HG03565 (cell line): Measurements from ENCODE around the gene CDS2.

Experiments used
- ATAC-seq: cut with Tn5 transposase; IDR thresholded peaks from one replicate; pipeline ENCODE4 v1.9.1; 2021; ENCODE audit warnings: mild to moderate bottlenecking, moderate library complexity; ENCODE audit not compliant: unreplicated experiment

The CDS2 gene

DNA sequence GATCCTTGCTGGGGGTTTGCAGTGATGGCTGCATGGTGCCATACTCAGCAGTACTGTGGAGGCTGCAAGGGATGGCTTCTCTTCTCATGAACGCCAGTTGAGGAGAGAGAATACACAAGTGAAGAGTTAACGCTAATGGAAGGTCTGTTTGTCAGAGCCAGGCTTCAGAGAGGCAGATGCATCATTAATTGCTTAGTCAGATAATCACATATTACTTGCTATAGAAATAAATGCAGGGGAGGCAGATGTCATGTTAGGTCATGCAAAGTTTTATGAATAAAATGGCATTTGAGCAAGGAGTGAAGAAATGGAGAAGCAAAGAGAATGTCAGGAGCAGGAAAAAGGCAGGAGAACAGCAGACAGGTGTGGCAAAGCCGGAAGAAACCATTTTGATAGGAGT lies 51.2 kb downstream of the CDS2 start:
- ATAC-seq, result no peak

DNA sequence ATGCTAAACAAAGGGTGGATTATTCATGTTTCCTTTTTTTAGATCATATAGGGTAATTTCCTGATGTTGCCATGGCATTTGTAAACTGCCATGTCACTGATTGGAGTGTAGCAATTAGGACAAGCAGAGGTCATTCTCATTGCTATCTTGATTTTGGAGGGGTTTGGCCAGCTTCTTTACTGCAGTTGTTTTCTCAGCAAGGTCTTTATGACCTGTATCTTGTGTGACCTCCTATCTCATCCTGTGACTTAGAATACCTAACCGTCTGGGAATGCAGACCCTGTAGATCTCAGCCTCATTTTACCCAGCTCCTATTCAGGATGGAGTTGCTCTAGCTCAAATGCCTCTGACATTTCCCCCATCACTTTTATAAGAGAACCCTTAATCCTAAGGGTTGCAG lies 53.6 kb downstream of the CDS2 start:
- ATAC-seq, result no peak

DNA sequence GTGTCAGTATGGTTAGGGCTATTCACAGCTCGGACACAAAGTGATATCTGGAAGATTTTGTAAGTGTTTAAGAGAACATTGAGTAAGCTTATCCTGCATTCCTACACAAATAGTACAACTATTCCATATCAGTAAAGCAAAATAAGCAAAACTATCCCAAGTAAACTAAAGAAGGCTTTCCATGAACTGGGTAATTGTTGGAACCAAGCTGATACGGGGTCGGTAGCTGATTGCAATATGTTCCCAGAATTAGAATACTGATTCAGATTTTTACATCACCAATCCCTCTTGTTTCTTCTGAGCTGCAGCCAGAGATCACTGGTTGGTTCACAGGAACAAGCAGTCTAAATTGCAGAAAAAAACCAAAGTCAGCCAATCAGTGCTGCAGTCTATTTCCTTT lies 54.1 kb downstream of the CDS2 start:
- no peak for ATAC-seq

DNA sequence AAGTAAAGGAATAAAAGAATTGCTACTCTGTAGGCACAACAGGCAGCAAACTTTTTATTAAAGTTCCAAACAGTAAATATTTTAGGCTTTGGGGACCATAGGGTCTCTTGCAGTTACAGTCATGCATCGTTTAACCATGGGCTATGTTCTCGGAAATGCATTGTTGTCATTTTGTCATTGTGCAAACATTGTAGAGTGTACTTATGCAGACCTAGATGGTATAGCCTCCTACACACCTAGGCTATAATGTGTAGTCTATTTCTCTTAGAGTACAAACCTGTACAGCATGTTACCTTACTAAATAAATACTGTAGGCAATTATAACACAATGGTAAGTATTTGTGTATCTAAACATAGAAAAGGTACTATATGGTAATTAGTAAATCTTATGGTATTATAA lies 54.7 kb downstream of the CDS2 start:
- ATAC-seq, result no peak

DNA sequence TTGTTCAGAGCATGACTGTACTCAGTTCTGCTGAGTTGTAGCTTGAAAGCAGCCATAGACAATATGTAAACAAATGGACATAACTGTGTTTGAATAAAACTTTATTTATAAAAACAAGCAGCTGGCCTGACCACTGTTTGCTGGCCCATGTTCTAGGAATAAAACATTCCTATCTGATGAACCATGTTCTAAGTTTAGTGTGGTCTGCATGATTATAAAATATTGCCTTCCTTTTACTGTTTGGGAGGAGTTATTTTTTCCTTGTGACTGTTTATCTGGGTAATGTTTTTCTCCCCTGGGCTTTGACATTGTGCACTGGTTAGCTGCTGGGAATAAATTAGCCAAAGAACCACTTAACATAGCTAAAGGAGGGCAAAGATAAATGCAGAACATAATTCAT lies 55.1 kb downstream of the CDS2 start:
- no peak for ATAC-seq

DNA sequence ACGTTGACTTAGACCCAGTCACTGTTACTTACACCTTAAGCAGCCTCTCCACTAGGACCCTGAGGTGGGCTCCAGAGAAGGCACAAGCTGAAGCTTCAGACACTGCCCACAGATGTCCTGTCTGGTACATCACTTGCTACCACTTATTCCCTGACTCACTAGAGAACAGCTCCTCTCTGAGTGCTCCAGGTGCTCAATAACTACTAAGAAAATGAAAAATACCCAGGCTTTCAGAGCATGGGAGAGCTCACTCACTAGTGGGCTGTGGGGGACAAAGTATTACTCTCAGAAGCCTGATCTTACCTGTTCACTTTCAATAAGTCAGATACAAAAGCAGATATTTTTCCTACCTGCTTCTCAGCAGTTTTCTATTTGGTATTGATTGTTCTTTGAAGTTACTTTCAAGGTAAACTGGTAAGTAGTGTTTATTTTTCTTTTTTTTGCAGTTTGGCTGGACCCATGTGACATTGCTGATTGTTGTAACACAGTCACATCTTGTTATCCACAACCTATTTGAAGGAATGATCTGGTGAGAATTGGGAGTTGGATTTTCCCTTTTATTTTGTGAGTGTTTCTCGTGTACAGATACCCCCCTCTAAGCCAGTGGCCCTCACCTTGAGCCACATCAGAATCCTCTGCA lies 55.9 kb downstream of the CDS2 start:
- no peak for ATAC-seq

DNA sequence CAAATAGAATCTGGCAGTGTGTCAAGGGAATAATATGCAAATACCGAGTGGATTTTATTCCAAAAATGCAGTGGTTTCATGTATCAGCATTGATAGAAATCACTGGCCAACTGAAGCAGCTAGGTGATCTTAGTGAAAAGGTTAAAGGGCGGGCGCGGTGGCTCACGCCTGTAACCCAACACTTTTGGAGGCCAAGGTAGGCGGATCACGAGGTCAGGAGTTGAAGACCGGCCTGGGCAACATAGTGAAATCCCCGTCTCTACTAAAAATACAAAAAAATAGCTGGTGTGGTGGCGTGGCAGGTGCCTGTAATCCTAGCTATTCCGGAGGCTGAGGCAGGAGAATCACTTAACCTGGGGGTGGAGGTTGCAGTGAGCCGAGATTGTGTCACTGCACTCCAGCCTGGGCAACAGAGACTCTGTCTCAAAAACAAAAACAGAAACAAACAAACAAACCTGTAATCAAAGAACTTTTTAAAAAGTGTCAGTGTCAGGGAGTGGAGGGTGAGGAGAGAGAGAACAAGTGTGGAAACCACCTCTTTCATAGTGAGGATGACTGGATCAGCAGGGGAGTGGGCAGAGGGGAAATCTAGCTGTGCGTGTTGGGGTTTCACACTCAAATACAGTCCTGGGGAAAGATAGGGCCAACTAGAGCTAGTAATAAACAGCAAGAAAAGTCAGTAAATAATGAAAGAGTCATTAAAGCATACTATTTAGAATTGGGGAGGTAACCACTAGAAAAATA lies 57.1 kb downstream of the CDS2 start:
- ATAC-seq, result no peak

DNA sequence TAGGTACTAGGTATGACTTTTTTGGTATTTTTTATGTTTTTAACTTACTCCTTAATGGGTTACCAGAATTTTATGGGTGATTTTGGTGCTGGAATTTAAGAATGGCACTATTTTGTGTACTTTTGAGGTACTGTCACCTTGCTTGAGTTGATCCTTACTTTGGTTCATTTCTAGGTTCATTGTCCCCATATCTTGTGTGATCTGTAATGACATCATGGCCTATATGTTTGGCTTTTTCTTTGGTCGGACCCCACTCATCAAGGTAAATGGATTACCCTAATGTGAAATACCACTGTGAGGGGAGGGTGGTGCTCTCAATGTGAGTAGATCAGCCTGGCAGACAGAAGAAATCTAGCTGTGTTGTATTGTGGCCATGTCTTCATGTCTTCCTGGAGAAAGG lies 57.9 kb downstream of the CDS2 start:
- ATAC-seq, result no peak

DNA sequence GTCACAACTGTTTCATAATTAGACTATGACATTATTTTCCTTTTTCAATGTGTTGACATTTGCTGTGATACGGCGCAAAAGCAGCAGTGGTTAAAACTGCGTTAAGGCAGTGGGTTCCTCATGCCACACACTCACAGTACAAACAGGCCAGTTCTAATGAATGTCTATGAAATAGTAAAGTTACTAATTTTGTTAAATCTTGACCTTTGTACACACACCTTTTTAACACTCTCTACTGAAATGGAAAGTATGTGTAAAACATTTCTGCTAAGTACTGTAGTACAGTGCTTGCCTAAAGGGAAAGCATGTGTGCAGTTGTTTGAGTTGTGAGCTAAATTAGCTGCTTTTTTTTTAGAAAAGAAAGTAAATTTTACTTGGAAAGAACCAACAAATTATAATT lies 60.3 kb downstream of the CDS2 start:
- no peak for ATAC-seq

DNA sequence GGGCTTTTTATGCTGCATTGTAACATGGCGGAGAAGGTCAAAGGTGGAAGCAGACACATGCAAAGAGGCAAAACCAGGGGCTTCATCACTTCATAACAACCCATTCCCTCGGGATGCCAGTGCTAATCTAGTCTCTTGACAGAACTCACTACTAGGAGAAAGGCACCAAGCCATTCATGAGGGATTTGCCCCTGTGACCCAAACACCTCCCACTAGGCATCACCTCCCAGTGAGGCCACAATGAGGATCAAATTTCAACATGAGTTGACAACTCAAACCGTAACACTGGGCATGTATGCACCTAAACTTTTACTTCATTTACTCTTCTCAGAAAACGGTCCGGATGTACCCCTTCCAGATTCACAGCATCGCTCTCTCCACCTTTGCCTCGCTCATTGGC lies 61.9 kb downstream of the CDS2 start:
- no peak for ATAC-seq

DNA sequence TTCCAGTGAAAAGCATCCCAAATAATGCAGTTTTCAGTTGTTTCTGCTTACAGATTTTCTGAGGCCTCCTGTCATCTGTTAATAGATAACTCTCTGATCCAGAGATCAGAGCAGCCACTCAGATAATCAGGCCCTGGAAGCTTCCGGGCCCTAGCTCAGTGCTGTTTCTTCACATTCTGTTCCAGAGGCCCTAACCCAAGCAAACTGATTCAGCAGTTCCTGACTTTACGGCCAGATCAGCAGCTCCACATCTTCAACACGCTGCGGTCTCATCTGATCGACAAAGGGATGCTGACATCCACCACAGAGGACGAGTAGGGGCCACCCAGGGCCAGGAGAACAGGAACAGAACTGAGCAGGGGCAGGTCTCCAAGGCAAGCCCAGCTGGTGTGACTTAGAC lies 63.1 kb downstream of the CDS2 start:
- no peak for ATAC-seq

DNA sequence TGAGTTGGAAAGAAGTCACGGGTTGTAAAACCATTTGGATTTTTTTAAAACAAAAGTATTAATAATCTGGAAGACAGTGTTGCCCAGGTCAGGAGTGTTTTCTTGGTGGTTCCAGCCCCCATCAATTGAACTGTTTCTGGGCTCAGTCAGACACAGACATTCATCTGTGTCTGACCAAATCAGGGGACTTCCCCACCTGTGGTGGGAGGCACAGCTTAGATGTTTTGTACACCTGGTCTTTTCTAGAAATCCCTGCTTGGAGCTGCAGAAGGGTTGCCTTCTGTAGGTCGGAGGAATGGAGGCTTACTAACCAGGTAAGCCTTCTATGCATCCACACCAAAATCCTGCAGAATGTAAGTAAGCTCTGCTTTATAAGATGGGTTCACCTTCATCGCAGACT lies 63.6 kb downstream of the CDS2 start:
- ATAC-seq, result no peak

DNA sequence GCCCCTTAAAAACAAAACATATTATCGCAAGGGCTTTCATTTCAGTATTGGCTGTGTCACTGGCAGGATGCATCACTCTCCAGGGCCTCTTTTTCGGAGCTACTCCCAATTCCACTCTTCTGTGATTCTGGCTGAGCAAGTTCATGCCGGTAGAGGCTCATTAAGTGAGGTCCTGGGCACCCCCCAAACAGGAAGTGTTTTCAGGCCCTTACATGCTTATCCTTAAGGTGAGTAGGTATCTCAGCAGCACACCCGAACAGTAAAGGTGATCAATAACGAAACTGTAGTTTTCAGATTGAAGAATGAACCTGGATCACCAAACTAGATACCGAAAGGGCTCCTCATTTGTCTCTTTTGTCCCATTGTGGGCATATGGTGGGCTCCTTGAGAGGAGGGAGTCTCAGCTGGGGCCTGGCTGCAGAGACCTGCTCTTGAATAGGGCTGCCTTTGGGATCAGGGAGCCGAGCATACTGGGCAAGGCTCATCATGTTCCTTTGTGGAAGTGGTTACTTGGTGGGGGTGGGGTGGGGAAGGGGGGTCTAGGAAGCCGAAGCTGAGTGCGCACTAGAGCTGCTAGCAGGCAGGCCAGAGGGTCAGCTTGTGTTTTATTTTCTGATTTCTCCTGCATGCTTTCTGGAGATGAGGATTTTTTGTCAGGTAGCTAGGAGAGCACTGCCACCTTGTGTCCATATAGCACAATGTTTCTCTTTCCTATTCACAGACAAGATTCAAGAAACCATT lies 65.2 kb downstream of the CDS2 start:
- ATAC-seq, result peak; percentile 40

DNA sequence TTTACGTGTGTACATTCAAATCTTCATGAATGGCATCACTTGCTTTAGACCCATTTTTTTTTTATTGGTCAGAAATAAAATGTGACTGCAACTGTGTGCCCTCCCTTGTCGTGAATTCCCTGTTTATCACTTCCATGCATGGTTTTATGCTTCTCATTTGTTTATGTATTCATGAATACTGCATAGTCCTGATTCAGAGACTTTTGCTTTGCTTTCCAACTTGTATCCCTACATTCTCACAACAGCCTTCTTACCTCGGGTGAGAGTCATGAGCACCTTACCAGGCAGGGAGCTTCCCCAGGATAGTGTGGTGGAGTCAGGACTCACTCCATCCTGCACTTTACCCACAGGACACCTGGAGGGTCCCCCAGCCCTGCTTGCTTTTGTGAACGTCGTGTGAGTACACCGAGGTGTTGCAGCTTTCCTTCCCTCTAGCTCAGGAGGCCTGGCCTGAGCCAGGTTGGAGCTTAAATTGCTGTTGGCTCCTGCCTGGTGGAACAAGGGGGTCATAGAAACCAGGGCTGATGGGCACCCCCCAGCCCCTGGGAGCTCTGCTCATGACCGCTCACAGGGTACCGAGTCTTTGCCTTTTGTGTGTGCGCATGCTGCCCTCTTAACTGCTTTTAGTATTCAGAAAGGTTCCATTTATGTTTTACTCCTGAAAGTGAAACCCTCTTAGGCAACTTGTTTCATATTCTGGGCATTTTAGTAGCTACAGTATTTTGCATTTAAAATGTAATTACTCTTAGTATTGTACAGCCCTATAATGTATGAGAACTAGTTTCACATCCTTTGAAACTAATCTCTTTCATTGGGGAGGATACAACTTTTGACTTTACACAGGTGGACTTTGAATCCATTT lies 66.0 kb downstream of the CDS2 start:
- ATAC-seq, result no peak

DNA sequence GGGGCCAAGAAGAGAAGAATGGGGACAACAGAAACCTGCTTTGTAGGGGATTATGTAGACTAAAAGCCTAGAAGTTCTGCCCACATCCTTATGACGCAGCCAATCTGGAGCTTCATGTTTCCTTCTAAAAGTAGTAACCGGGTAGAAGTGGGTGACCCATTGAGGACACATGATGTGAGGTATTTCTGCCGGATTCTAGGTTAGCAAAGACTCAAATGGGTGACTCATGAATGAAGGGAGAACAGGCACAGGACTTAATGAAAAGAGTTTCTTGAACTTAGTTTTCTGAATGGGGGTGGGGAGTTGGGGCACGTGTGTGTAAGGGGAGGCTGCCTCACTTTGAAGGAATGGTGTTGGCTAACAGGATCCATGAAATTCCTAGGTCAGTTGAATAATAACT lies 68.8 kb downstream of the CDS2 start:
- ATAC-seq, result no peak

DNA sequence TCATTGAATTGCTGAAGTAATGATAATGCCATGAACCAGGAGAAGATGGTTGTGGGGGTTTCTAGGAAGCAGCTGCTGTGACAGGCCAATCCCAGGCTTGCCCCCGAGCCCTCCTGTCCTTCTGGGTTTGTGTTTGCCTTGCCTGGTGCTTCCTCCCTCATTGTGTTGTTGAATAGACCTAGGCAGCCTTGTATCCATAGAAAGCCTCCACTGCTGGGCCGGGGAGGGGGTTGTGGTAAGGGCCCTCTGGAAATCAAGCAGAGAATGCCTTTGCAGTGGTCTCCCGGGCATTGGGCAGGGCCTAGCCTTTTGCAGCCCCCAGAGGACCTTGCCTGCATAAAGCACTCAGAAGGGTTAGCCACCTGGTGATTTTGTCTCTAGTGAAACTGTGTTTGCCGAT lies 69.3 kb downstream of the CDS2 start:
- no peak for ATAC-seq

DNA sequence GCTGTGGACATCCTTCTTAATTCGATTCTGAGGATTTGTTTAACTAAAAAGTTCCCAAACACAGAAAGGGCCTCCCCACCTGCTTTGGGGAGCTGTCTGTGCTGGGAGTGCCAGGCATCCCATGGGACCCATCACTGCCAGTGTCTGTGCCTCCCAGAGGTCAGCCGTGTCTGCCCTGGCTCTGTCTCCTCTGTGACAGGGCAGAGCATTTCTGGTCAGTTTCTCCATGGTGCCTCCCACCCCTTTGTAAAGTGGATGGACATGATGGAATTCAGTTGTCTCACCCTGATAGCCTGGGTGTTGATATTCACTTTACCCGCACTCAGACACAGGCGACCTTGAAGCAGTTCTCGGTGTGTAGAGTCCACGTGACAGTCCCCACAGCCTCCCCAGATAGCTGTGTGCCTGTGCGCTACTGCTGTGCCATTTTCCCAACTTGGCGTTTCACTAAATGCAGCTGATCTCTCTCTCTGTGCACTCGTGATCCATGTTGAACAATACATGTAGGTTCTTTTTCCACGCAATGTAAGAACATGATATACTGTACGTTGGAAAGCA lies 70.5 kb downstream of the CDS2 start:
- no peak for ATAC-seq

DNA sequence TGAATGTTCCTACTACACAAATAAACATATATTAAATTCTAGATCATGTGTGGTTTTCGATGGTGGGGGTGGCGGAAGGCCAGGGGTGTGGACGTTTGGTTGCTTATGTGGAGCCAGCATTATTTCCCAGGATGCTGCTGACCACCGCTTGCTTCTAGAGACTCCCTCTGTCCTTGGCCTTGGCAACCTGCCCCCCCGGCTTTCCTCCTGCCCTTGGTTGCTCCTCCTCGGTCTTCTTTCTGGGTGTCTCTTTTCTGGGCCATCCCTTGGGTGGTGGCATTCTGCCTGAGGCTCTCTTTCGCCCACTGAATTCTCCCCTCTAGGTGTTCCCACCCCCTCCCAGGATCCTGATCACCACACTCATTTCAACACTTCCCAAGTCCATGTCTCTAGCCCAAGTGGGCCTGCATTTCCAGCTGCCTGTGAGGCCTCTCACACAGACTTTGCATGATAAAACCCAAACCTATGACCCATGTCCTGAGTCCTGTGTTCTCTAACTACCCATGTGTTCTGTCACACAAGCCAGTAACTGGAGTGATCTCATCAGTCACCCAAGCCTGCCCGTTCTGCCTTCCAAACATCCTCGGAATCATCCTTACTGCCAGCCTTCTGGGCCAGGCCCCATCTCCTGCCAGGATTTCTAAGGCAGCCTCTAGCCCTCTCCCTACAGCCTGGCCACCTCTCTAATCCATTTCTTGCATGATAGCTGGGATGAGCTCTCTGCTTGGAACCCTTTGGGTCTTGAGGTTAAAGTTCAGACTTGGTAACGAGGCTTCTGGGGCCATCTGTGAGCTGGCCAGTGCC lies 71.2 kb downstream of the CDS2 start:
- no peak for ATAC-seq

DNA sequence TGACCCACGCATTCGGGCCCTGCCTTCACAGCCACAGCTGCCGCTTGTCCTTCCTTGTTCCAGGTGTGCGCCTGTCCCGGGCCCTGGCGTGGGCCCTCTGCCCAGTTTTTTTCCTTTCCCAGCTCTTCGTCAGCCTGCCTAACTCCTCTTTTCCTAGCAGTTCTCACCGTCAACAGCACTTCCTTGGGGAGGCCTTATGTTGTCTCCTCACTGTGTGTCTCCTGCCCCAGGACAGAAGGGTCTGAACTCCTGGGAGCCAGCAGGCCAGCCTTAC lies 71.8 kb downstream of the CDS2 start:
- no peak for ATAC-seq

DNA sequence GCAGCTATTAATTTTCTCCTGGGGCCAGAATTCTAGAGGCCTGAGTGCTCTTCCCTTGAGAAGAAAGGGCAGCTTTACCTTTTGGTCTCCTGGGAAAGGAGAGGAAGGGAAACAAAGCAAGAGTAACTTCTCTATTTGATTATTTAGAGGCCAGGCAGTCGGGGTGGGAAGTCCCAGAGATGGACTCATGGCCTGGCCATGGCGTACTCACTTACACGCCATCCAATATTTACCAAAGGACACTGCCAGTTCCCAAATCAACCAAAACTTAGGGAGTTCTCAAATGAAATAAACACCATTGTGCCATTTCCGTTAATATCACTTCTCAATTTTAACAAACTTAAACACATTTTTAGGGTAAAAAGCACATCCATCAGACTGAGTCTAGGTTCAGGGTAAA lies 76.6 kb downstream of the CDS2 start:
- ATAC-seq, result no peak
